G401.6 (cell line): ENCODE measurements around the gene SMAD5.

ENCODE experiments used
- FAIRE-seq: peaks from 2 replicates; lab custom pipeline; 2012; peaks lifted over from hg19 to GRCh38; lab: Jason Lieb, UNC

The SMAD5 gene

DNA sequence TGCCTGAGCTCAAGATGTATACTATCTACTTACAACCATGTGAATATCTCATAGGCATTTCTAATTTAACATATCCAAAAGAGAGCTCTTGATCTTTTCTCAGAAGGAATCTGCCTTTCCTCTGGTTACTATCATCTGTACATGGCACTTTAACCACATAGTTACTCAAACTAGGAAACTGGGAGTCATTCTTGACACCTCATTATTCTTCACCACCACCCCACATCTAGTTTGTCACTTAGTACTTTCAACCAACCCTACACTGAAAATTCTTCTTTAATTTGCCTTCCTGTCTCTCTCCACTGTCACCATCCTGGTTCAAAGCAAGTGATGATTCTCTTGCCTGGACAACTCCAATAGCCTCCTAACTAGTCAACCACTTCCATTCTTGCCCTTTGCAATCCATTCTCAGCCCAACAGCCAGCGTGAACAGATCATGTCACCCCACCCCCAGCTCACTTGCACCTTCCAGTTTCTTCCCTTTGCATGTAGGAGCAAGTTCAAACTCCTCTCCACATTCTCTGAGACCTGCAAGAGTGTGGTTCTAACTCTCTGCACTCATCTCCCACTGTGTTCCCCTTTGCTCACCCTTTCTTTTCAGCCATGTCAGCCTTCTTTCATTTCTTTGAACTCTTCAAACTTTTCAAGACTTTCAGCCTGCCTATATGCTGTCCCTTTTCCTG is 17.3 kb upstream of the SMAD5 start:
- no peak for FAIRE-seq

DNA sequence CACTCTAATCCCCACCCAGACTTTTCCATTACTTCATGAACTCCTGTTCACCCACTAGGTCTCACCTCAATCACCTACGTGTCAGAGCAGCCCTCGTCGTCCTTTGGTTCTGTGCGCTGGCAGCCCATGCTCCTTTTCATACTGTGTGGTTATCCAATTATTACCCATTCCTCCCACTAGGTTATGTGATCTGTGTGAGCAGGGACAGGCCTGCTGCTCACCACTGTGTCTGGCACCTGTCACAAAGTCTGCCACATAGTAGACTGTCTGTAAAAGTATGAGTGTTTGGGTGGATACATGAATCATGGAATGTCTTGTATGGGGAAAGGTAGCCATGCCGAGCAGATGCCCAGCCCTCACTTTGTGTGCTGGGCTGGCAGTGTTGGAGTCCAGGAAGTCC is 12.1 kb upstream of the SMAD5 start:
- no peak for FAIRE-seq

DNA sequence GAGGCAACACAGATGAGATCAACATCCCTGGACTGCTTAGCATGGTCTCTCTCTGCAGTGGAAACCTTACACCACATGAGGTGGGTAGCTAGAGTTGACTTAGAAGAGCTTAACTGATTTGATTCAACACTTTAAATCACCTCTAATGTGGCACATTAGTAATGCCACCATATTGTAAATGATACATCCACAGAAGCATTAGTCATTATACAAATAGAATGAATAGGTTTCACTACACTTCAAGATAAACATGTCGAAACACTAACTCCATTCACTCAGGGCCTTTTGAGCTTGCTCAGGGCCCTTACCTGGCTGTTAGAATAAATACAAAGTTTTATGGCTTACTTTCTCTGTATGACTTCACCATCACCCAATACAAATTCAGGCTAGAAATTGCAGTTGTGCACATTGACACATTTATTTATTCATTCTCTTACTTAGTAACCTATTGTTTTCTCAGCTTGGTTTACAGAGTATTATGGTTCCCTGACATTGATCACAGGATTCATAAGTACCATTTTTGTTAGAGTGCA is 9.3 kb upstream of the SMAD5 start:
- no peak for FAIRE-seq

DNA sequence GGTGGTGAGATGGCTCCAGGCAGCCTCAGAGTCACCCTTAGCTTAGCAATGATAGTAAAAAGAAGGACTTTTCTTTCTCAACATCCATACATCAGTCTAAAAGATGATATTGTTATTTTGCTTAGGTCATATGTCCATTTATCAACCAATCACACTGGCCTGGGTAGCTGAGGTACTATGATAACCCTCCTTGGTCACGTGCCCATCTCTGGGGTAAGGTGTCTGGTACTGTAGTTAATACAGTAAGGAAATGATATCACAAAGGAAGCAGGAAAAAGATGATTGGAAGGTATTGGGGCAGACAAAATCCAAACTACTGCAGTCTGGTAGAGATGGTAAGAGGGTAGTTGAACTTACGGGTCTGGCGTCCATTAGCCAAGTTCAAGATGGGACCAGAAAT is 5.1 kb upstream of the SMAD5 start:
- FAIRE-seq = no peak

DNA sequence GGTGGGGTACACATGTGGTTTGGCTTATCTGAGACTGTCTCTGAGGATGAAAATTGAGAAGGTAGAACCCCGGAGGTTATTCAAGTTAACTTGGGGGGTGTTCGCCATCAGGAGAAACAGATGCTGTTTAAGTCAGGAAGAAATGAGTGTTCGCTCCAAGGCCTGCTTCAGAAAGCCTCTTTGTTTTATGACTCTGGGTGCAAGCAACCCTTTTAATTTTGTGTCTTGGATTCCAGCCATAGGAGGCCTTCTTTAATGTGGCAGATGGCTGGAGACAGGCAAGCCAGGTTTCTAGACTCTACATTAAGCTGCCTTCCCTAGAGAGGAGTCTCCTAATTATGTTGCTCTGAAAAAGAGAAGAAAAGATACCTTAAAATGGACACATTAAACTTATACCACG is 4.2 kb upstream of the SMAD5 start:
- no peak for FAIRE-seq

DNA sequence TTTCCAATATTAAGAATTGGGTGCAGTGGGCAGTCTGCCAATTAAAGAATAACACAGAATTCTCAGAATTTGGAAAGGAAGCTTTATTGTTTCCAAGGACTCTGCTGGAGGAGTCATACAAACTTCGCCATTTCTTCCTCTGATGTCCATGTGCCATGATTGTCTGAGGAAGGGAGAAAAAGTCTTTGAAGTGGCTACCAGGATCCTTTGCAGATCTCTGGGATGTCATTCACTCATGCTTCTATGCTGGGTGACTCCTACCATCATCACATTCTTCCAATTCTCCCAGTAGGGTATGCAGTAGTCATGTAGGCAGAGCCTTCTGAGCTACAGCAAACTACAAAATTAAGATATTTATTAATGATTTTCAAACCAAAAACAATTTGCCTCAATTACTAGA is 3.2 kb upstream of the SMAD5 start:
- no peak for FAIRE-seq

DNA sequence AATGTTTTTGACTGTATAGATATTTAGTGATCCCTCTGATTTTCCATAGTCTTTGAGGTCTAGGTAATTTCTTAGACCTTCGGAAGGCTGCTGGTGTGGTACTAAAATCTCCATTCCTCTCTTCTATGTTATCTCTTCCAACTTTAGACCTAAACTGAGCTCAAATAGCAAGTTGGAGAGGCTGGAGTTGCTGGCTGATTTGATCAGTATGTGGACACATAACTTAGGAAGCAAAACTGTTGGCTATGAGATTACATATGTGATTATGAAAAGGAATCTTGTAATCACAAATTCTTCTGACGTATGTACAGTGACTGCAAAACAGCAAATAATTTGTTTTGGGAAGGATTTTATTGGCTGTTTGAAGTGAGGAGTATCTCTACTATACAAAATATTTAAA is 2.1 kb upstream of the SMAD5 start:
- no peak for FAIRE-seq

DNA sequence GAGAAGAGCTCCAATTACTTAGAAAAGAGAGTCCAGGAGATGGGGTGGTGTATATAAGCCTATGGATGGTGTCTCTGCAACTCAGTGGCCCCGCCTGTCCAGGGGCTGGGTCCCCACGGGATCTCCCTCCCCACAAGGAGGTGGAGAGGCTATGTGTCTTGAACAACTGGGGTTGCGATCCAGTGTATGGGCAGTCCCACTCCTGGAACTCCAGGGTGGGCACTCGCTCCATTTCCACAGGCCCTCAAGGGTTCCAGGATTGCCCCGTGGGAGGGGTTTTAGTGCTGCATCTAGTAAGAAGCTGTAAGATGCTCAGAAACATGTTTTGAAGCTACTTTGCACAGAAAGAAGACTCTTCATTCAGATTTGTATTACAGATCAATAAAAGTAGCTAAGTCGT is 558 bp upstream of the SMAD5 start:
- FAIRE-seq = no peak

DNA sequence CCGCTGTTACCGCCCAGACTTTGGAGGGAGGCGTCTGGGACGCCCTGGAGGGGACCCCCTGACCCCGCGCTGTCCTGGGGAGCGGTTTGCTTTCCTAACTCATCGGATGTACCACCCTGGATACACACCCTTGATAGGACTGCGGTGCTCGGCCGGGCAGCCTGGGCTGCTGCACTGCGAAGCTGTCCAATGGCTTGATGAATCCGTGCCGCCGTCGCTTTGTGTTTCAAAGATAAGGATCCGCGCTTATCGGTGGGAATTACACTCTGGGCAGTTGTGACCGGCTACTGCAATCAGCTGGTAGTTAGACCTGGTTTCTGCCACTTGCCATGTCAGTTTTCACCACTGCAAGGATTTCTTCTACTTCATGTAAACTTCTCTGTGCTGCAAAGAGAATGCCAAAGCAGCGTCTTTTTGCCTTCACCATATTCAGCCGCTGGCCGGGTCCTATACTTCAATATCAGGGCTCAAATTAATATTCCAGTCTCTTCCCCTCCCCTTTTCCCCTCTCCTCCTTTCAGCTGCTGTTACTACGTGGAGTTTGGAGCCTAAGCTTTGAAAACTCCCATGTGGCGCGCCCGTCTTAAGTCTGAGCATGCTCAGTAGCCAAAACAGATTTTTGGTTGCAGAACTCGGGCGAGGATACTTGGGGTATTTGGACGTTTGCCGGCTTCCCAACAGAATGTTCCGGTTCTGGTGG is 727 bp downstream of the SMAD5 start:
- FAIRE-seq = no peak

DNA sequence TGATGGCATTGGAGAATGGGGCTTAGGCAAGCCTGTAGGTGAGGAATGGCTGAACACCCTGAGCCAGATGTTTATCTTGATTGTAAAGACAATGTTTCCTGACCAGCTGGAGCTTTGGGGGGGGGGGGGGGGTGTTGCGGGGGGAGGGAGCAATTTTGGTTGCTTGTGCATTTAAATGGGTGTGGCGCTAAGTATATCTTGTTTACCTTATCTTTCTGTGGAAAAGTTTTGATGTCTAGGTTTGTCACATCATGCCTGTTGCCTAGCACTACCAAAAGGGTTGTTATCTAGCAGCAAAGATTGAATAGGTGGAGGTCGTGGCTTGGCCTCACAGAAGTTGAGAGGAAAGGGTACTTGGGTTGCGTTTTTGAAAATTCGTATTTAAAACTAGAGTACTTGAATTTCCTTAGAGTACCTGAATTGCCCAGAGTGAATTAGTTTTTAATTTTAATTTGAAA is 1.3 kb downstream of the SMAD5 start:
- no peak for FAIRE-seq

DNA sequence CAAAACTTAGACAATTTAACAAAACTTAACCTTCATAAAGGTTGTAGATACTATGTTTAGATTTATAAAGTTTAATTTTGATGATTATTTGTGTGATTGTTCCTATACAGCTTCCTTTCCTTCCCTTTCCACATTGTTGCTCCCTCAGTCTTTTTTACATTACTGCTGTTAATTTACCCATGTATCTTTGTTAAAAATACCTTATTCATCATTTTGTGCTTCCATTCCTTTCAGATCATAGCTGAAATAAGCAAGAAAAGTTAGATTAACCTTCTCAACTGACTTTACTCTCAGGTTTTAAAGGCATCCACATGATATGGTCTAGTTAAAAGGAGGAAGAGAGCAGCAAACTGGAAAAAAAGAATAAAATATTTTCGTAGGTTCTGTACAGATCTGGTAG is 2.0 kb downstream of the SMAD5 start:
- no peak for FAIRE-seq

DNA sequence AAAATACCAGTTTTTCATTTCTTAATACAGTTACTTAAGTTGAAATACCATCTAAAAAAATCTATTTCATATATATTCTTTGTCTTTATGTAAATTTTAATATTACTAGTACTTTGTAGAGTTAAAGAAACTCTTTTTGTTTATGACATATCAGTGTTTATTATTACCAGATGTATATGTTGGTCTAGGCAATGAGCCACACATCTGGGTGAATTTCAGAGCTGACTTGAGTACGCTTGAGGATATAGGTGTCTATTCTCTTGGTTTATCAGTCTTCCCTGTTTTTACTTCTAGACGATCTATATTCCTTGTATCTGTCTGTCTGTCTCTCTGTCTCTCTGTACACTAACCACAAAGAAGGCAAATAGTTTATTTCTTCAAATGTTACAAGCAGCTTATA is 2.9 kb downstream of the SMAD5 start:
- no peak for FAIRE-seq

DNA sequence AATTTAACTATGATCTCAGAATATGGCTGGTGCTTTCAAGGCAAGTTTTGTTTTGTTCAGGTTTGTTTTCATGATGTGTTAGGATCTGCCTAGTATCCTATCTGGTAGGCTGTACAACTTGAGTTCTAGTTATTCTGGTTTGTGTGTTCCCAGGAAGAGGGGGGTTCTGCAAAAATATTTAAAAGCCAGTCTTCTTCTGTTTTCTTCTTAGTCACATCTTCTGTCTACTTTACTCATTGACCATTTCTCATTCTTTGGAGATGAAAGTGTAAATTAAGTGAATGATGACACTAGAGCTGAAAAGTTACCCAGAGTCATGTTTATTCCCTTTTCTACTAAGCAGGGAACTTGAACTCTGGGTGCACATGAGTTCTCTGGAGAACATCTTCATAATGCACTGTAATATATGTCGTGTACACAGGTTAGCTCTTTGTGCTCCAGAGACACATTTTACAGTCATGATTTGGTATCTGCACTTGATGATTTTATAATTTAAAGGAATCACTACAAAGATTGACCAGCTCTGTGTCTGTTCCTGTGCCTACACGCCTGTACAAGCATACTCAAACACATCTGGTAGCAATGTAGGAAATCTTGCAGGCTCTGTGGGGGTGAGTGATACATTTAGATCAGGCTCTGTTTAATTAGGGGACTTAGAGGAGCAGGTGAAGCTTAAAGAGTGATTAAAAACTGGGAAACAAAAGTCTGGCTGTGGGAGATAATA is 5.0 kb downstream of the SMAD5 start:
- no peak for FAIRE-seq

DNA sequence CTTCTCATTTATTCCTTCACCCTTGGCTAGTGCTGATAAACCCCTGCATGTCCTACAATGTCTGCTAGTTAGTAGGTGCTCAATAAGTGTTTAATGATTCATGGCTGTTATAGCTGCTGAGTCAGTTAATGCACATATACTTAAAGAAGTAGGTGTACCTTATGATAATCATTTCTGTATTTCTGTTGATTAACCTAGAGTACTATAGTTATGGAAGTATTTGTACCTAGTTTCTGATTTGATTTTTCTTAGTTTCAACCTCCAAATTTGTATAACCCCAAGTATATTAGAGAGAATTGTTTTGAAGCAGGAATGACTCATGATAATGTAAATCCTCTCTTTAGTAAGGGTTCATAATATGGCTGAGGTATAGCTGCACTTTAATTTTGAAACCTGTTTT is 8.9 kb downstream of the SMAD5 start:
- no peak for FAIRE-seq

DNA sequence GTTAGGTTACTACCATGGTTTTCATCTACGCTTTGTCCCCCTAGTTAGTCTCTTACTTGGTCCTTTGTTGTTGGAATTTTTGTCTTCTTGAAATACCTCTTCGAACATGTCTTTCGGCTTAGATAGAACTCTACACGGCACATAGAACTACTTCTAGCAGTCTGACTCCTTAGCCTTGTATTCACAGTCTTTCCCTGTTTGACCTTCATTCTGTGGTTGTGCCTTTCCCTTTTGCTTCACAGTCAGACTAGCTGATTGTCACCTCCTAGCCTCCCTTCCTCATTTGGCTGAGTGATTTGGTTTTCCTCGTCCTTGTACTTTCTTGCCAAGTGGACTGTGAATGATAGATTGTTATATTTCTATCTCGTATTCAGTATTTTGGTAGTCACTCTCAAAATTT is 10.7 kb downstream of the SMAD5 start:
- FAIRE-seq = no peak

DNA sequence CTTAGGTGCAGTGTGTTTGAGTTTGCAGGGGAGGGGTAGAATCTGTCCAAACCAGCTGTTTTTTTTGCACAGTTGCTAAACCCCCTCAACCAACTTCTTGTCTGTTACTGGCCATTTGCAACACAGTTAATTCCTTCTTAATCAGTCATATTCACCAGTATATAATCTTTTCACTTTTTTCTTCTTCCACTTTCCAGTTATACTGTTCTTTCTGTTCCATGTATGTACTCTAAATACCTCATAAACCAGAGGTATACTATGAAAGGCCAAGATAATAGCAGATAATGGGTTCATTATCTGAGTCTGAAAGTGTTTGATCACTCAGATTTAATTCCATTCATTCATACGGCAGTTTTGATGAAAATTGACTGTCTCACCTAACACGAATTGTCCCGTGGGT is 11.1 kb downstream of the SMAD5 start:
- no peak for FAIRE-seq

DNA sequence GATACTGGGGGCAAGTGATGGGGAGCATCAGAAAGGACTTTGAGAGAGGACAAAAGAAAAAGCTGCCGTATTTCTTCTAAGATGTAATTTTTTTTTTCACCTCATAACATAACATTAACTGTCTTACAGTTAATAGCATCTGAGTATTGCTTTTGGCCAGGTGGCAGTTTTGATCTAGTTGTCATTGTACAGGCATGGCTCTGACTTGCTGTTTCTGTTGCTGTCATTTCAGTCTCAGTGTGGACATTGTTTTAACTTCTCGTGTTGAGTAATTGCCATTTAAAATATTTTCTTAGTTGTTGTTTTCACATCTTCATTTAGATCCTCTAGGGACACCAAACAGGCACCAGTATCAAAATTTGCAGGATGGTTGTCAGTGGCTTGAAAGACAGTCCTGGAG is 12.4 kb downstream of the SMAD5 start:
- no peak for FAIRE-seq

DNA sequence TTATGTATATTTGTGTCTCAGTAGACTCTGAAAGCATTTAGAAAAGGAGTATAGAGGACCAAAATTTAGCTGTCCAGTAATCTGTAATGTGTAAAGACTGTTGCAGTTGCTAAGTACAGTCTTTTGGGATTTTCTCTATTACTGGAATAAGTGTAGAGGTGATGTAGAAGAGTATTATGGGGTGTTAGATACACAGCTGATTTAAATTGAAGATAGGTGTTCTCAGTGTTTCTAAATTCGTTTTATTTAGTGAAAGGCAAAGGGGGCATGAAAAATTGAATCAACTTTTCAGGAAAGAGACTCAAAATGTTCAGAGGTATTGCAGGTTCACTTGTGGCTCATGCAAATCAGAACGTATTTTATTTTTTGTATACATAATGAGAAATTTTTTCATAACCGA is 13.6 kb downstream of the SMAD5 start:
- no peak for FAIRE-seq

DNA sequence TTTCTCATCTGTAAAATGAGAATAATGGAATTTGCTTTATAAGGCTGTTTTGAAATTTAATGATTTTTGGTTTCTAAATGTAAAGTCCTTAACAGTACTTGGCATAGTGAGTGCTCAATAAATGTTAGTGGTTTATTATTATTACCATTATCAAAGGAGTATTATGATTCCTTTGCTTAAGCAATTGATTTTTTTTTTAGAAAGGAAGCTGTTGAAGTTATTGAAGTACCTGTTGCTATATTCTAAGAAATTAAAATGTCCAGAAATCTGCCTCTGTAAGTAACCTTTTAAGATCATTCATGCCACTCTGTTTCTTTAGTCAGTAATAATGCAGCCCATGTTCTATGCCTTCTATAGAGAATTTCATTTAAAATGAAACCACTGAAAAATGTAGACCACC is 15.0 kb downstream of the SMAD5 start:
- no peak for FAIRE-seq

DNA sequence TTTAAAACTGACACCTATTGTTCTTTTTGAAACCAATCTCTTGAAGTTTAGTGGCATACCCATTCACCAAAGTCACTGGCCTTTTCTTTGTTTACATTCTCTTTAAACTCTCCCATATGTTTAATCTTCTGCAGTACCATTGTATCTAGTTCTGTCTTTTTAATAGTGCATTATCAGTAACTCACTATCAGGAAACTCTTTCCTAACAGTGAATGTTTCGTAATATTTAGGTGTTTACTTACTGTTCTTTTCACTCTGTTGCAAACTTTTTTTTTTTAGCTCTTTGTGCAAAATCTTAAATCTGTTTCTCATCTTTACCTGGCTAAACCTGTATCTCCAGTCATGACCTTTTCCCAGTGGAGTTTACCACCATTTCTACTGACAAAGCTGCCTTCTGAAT is 17.2 kb downstream of the SMAD5 start:
- FAIRE-seq = no peak

DNA sequence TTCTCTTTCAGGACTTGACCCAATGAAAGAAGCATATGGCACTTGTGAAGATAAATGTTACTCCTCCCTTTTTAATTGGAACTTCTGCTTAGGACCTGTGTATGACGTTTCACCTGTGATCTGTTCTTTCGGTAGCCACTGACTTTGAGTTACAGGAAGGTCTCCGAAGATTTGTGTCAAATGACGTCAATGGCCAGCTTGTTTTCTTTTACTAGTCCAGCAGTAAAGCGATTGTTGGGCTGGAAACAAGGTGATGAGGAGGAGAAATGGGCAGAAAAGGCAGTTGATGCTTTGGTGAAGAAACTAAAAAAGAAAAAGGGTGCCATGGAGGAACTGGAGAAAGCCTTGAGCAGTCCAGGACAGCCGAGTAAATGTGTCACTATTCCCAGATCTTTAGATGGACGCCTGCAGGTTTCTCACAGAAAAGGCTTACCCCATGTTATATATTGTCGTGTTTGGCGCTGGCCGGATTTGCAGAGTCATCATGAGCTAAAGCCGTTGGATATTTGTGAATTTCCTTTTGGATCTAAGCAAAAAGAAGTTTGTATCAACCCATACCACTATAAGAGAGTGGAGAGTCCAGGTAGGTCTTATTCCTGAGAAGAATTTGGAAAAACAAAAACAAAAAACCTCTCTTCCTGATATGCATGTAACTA is 21.1 kb downstream of the SMAD5 start:
- FAIRE-seq = no peak

DNA sequence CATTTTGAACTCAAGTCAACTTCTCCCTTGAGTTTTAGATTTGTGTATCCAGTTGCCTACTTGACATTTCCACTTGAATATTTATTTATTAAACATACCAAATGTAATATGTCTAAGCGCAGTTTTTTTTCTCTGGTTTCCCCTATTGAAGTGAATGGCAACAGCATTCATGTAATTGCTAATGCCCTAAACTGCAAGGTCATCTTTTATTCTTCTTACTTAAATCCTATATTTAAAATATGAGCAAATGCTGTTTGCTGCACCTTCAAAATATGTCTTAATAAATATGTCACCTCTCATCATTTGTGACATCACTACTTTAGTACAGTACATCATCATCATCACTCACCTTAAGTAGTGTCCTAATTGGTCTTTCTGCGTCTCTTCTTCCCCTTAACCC is 22.4 kb downstream of the SMAD5 start:
- no peak for FAIRE-seq

DNA sequence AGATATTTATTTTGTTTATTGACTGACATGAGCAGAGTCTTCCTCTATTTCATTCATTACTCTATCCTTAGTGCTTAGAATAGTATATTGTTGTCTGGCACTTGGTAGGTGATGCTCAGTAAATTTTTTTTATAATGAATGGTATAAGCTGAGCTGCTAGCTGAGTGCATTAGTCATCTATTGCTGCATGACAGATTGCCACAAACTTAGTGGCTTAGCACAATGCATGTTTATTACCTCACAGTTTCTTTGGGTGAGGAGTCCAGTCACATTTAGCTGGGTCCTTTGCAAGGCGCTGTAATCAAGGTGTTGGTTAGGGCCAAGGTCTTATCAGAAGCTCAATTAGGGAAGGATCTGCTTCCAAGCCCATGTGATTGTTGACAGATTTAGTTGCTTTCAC is 23.1 kb downstream of the SMAD5 start:
- FAIRE-seq = no peak
